Esophagus squamous epithelium (tissue), 4 donors: Measurements from ENCODE around the gene R3HDM4.
"Not testable (repeated sequence)": the region's sequence is repeated elsewhere in the genome, so short reads cannot be mapped to it uniquely, and the experiment has no call there.

Experiments used
- POLR2A ChIP-seq, 4 donors: fragments of 450-650 bp; IDR thresholded peaks; one replicate each; pipeline ENCODE4 v1.6.1; 2017; ENCODE audit warnings: antibody characterized with exemption in 4 of 4, mild to moderate bottlenecking in 4 of 4, moderate library complexity in 3 of 4
- TF ChIP-seq, protein P1 (sequence below), 6 experiments: fragments of 450-650 bp in 4 of 6; fragments of 200-600 bp in 2 of 6; sonication (generic) in 2 of 6; IDR thresholded peaks; one replicate each; pipeline ENCODE4 v1.5.1; 2016 to 2019; ENCODE audit warnings: antibody characterized with exemption in 6 of 6, mild to moderate bottlenecking in 4 of 6, moderate library complexity in 4 of 6

- TF ChIP-seq, protein P1, sequence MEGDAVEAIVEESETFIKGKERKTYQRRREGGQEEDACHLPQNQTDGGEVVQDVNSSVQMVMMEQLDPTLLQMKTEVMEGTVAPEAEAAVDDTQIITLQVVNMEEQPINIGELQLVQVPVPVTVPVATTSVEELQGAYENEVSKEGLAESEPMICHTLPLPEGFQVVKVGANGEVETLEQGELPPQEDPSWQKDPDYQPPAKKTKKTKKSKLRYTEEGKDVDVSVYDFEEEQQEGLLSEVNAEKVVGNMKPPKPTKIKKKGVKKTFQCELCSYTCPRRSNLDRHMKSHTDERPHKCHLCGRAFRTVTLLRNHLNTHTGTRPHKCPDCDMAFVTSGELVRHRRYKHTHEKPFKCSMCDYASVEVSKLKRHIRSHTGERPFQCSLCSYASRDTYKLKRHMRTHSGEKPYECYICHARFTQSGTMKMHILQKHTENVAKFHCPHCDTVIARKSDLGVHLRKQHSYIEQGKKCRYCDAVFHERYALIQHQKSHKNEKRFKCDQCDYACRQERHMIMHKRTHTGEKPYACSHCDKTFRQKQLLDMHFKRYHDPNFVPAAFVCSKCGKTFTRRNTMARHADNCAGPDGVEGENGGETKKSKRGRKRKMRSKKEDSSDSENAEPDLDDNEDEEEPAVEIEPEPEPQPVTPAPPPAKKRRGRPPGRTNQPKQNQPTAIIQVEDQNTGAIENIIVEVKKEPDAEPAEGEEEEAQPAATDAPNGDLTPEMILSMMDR (IDR thresholded peaks at IDR 0.05), result not testable (repeated sequence)
- not testable (repeated sequence) for TF ChIP-seq POLR2A (IDR thresholded peaks at IDR 0.05)
Observed at GRCh38 chr19:891421-892200, 21.4 kb downstream of the R3HDM4 start.
